Neural cell (in vitro differentiated cells): ENCODE measurements around the gene HIBADH. TPM values are rescaled to one million over a fixed set of nuclear protein-coding genes. Genes with fewer than 3 reads are reported as not detected.

Source experiments
- H2AFZ ChIP-seq: fragments of 200-600, 300-800 bp; sonication (generic), shearing (Covaris generic); 2 replicates; pipeline ENCODE4 v1.6.0; 2014; ENCODE audit warnings: low read depth, mild to moderate bottlenecking, antibody characterized with exemption, low read length, moderate library complexity
- H3F3A ChIP-seq: fragments of 200-600 bp; shearing (Covaris generic); 2 replicates; pipeline ENCODE4 v1.6.1; 2016; ENCODE audit warnings: mild to moderate bottlenecking, moderate library complexity, mixed read lengths, antibody characterized with exemption, low read length; ENCODE audit not compliant: insufficient read depth, poor library complexity, severe bottlenecking
- H3K27ac ChIP-seq: fragments of 200-600, 300-800 bp; sonication (generic), shearing (Covaris generic); 2 replicates; pipeline ENCODE4 v1.5.1; 2014; ENCODE audit warnings: mild to moderate bottlenecking, low read length, moderate library complexity
- H3K27me3 ChIP-seq: fragments of 300-800, 200-600 bp; sonication (generic), shearing (Covaris generic); 2 replicates; pipeline ENCODE4 v1.6.0; 2014; ENCODE audit warnings: mild to moderate bottlenecking, low read depth, low read length, moderate library complexity; ENCODE audit not compliant: insufficient read depth
- H3K36me3 ChIP-seq: fragments of 300-800, 200-600 bp; sonication (generic), shearing (Covaris generic); 2 replicates; pipeline ENCODE4 v1.5.1; 2014; ENCODE audit warnings: mild to moderate bottlenecking, antibody characterized with exemption, low read length, moderate library complexity; ENCODE audit not compliant: insufficient read depth
- H3K4me2 ChIP-seq: fragments of 300-800, 200-600 bp; sonication (generic), shearing (Covaris generic); 2 replicates; pipeline ENCODE4 v1.6.0; 2014; ENCODE audit warnings: mild to moderate bottlenecking, low read length
- H3K4me3 ChIP-seq: fragments of 300-800, 200-600 bp; sonication (generic), shearing (Covaris generic); 2 replicates; pipeline ENCODE4 v1.5.1; 2014; ENCODE audit warnings: mild to moderate bottlenecking, low read length, moderate library complexity
- H3K79me2 ChIP-seq: fragments of 200-600 bp; shearing (Covaris generic); replicated peaks from 2 replicates; pipeline ENCODE4 v1.6.0; 2014; ENCODE audit warnings: mild to moderate bottlenecking, low read length, moderate library complexity; ENCODE audit not compliant: insufficient read depth
- H3K9ac ChIP-seq: fragments of 300-800, 200-600 bp; sonication (generic), shearing (Covaris generic); 2 replicates; pipeline ENCODE4 v1.6.1; 2016; ENCODE audit warnings: mild to moderate bottlenecking, low read length, mixed read lengths
- H3K9me2 ChIP-seq: fragments of 200-600 bp; shearing (Covaris generic); 2 replicates; pipeline ENCODE4 v1.6.1; 2016; ENCODE audit warnings: mild to moderate bottlenecking, low read length, mixed read lengths; ENCODE audit not compliant: insufficient read depth
- H3K9me3 ChIP-seq: fragments of 200-600, 300-800 bp; sonication (generic), shearing (Covaris generic); 2 replicates; pipeline ENCODE4 v1.6.1; 2016; ENCODE audit warnings: mild to moderate bottlenecking, mixed run types, low read length, moderate library complexity, mixed read lengths
- H4K20me1 ChIP-seq: fragments of 200-600 bp; shearing (Covaris generic); 2 replicates; pipeline ENCODE4 v1.6.1; 2016; ENCODE audit warnings: mild to moderate bottlenecking, mixed run types; ENCODE audit not compliant: insufficient read depth
- EP300 ChIP-seq: fragments of 450-650 bp; conservative IDR thresholded peaks from 2 replicates; pipeline ENCODE4 v1.6.1; 2014; ENCODE audit warnings: antibody characterized with exemption, mild to moderate bottlenecking, moderate library complexity; ENCODE audit not compliant: poor library complexity, severe bottlenecking
- EZH2 ChIP-seq: fragments of 200-600, 300-800 bp; shearing (Covaris generic), sonication (generic); IDR thresholded peaks from 2 replicates; pipeline ENCODE4 v1.6.1; 2014; ENCODE audit warnings: antibody characterized with exemption, low read length, borderline replicate concordance, mild to moderate bottlenecking; ENCODE audit not compliant: insufficient read depth, poor library complexity, severe bottlenecking
- MXI1 ChIP-seq: fragments of 450-650 bp; conservative IDR thresholded peaks from 2 replicates; pipeline ENCODE4 v1.6.1; 2014; ENCODE audit warnings: antibody characterized with exemption, mild to moderate bottlenecking; ENCODE audit not compliant: poor library complexity, severe bottlenecking
- POLR2AphosphoS5 ChIP-seq: IDR thresholded peaks from 2 replicates; pipeline ENCODE4 v1.6.1; 2012
- RAD21 ChIP-seq: fragments of 450-650 bp; conservative IDR thresholded peaks from 2 replicates; pipeline ENCODE4 v1.6.1; 2014; ENCODE audit warnings: antibody characterized with exemption, mild to moderate bottlenecking, moderate library complexity
- SMC3 ChIP-seq: fragments of 450-650 bp; conservative IDR thresholded peaks from 2 replicates; pipeline ENCODE4 v1.6.1; 2014; ENCODE audit warnings: antibody characterized with exemption, mild to moderate bottlenecking, moderate library complexity; ENCODE audit not compliant: poor library complexity
- TAF1 ChIP-seq: IDR thresholded peaks from 2 replicates; pipeline ENCODE4 v1.6.1; 2012; ENCODE audit warnings: low read depth
- polyA plus RNA-seq: library from polyadenylated mRNA; depleted of rRNA; stranded (reverse); fragments of >200 nt; gene quantifications from 2 replicates; pipeline ENCODE4 v1.2.3, GENCODE V29; 2014
- TF ChIP-seq, protein P1 (sequence below): IDR thresholded peaks from 2 replicates; pipeline ENCODE4 v1.6.1; 2012; ENCODE audit warnings: borderline replicate concordance
- TF ChIP-seq, protein P2 (sequence below): fragments of 450-650 bp; IDR thresholded peaks from 2 replicates; pipeline ENCODE4 v1.5.1; 2014; ENCODE audit warnings: antibody characterized with exemption, mild to moderate bottlenecking, moderate library complexity; ENCODE audit not compliant: poor library complexity, severe bottlenecking

Gene HIBADH
- polyA plus RNA-seq, 1 donor from 2014 or later = 14.4 TPM

DNA sequence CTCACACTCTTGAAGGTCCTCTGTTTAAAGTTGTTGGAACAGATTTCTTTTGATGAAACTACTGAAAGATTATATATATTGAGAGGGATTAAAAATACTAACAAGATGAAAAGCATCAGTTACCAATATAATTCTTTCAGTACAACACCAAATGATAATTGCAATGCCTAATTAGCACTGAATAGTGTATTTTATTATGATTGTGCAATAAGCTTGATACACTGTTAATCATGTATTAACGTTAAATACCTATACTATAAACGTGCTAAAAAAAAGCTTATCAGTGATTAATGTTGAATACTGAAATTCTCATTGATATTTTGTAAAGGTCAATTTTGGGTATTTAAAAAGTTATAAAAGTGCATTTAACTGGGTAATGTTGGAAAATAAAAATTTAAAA lies 61.5 kb downstream of the HIBADH start:
- no peak overlapping the region for H3K4me3 ChIP-seq
- no peaks in the 10 kb centered on the region for H3K79me2 ChIP-seq
- H3F3A ChIP-seq = no peaks in the 10 kb centered on the region
- H3K36me3 ChIP-seq = no peaks in the 10 kb centered on the region
- H3K9me3 ChIP-seq = no peaks in the 10 kb centered on the region
- H3K27me3 ChIP-seq = no peaks in the 10 kb centered on the region
- no peak for TF ChIP-seq TAF1
- TF ChIP-seq, protein P1, sequence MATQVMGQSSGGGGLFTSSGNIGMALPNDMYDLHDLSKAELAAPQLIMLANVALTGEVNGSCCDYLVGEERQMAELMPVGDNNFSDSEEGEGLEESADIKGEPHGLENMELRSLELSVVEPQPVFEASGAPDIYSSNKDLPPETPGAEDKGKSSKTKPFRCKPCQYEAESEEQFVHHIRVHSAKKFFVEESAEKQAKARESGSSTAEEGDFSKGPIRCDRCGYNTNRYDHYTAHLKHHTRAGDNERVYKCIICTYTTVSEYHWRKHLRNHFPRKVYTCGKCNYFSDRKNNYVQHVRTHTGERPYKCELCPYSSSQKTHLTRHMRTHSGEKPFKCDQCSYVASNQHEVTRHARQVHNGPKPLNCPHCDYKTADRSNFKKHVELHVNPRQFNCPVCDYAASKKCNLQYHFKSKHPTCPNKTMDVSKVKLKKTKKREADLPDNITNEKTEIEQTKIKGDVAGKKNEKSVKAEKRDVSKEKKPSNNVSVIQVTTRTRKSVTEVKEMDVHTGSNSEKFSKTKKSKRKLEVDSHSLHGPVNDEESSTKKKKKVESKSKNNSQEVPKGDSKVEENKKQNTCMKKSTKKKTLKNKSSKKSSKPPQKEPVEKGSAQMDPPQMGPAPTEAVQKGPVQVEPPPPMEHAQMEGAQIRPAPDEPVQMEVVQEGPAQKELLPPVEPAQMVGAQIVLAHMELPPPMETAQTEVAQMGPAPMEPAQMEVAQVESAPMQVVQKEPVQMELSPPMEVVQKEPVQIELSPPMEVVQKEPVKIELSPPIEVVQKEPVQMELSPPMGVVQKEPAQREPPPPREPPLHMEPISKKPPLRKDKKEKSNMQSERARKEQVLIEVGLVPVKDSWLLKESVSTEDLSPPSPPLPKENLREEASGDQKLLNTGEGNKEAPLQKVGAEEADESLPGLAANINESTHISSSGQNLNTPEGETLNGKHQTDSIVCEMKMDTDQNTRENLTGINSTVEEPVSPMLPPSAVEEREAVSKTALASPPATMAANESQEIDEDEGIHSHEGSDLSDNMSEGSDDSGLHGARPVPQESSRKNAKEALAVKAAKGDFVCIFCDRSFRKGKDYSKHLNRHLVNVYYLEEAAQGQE = no peak
- no peak for TF ChIP-seq RAD21
- TF ChIP-seq POLR2AphosphoS5 = no peak
- H4K20me1 ChIP-seq = no peaks in the 10 kb centered on the region
- H3K9ac ChIP-seq = no peak overlapping the region
- H3K27ac ChIP-seq = no peak overlapping the region
- H2AFZ ChIP-seq = no peak overlapping the region
- no peaks in the 10 kb centered on the region for H3K9me2 ChIP-seq
- no peak overlapping the region for H3K4me2 ChIP-seq

DNA sequence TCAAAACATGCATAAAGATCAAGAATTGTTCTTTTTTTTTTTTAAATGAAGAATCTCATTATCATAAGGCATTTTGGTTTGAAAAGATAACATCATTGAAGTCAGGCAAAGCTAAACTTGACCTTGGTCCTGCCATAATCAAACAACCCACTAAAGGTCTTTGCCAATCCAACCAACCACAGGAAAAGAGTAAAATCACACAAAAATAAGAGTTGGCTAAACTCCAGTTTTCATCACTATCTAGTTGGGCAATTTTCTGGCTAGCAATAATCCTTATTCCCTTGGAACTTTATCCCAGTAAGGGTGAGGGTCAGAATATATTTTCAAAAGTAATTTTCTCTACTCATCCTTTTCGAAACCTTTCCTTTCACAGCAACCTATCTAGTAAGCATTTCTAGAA lies 62.4 kb downstream of the HIBADH start:
- no peak overlapping the region for H3K4me3 ChIP-seq
- H3K27me3 ChIP-seq = no peaks in the 10 kb centered on the region
- H3K36me3 ChIP-seq = no peaks in the 10 kb centered on the region
- no peaks in the 10 kb centered on the region for H3K9me3 ChIP-seq
- no peak overlapping the region for H2AFZ ChIP-seq
- H3K79me2 ChIP-seq = no peaks in the 10 kb centered on the region
- H3K27ac ChIP-seq = no peak overlapping the region
- no peak overlapping the region for H3K9ac ChIP-seq
- H3F3A ChIP-seq = no peaks in the 10 kb centered on the region
- no peaks in the 10 kb centered on the region for H3K9me2 ChIP-seq
- no peaks in the 10 kb centered on the region for H4K20me1 ChIP-seq
- no peak overlapping the region for H3K4me2 ChIP-seq
- TF ChIP-seq, protein P2, sequence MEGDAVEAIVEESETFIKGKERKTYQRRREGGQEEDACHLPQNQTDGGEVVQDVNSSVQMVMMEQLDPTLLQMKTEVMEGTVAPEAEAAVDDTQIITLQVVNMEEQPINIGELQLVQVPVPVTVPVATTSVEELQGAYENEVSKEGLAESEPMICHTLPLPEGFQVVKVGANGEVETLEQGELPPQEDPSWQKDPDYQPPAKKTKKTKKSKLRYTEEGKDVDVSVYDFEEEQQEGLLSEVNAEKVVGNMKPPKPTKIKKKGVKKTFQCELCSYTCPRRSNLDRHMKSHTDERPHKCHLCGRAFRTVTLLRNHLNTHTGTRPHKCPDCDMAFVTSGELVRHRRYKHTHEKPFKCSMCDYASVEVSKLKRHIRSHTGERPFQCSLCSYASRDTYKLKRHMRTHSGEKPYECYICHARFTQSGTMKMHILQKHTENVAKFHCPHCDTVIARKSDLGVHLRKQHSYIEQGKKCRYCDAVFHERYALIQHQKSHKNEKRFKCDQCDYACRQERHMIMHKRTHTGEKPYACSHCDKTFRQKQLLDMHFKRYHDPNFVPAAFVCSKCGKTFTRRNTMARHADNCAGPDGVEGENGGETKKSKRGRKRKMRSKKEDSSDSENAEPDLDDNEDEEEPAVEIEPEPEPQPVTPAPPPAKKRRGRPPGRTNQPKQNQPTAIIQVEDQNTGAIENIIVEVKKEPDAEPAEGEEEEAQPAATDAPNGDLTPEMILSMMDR = no peak
- TF ChIP-seq EZH2 (no peak), SMC3 (no peak), RAD21 (no peak), EP300 (no peak)

DNA sequence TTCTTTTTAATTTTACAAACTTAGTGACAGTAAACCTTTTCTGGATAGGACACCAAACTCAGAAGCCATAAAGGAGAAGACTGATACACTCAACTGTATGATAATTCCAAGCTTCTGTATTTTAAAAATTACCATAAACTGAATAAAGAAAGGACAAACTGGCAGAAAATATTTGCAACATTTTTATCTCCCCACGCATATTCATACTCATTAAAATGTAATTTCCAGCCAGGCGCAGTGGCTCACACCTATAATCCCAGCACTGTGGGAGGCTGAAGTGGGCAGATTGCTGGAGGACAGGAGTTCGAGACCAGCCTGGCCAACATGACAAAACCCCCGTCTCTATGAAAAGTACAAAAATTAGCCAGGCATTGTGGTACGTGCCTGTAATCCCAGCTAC lies 67.7 kb downstream of the HIBADH start:
- Histone ChIP-seq H3K27me3 (no peaks in the 10 kb centered on the region), H3F3A (no peaks in the 10 kb centered on the region), H3K9me2 (no peaks in the 10 kb centered on the region), H3K4me3 (no peak overlapping the region), H4K20me1 (no peaks in the 10 kb centered on the region), H3K27ac (no peak overlapping the region), H3K9me3 (no peaks in the 10 kb centered on the region), H2AFZ (no peak overlapping the region), H3K4me2 (no peak overlapping the region), H3K79me2 (no peaks in the 10 kb centered on the region), H3K9ac (no peak overlapping the region), H3K36me3 (no peaks in the 10 kb centered on the region)
- no peak for TF ChIP-seq EP300
- TF ChIP-seq MXI1 = no peak
- TF ChIP-seq TAF1 = no peak
- TF ChIP-seq POLR2AphosphoS5 = no peak
- TF ChIP-seq, protein P1 = no peak
- TF ChIP-seq, protein P2 = no peak
- TF ChIP-seq EZH2 = no peak
- no peak for TF ChIP-seq RAD21
- no peak for TF ChIP-seq SMC3
